GM12873 (cell line): Measurements from ENCODE around the gene KRTAP10-5.

ENCODE experiments used
- CTCF ChIP-seq: IDR thresholded peaks from 2 replicates; pipeline ENCODE4 v1.5.1; 2012; ENCODE audit warnings: low read depth, mild to moderate bottlenecking, moderate library complexity, low read length, control low read depth; ENCODE audit not compliant: insufficient read depth; ENCODE audit errors: missing control alignments

KRTAP10-5 gene

GRCh38 chr21:44556879-44557278, 23.5 kb downstream of the KRTAP10-5 start:
- TF ChIP-seq CTCF: no peak

GRCh38 chr21:44555200-44555875, 25.1 kb downstream of the KRTAP10-5 start:
- no peak for TF ChIP-seq CTCF

GRCh38 chr21:44552681-44553080, 27.7 kb downstream of the KRTAP10-5 start:
- TF ChIP-seq CTCF: no peak

- no peak for TF ChIP-seq CTCF
These were observed 28.3 kb downstream of the KRTAP10-5 start for GRCh38 chr21:44552136-44552535.

GRCh38 chr21:44551340-44551961, 29.0 kb downstream of the KRTAP10-5 start, which contains the start of gene KRTAP10-2:
Gene KRTAP10-2 (minus strand): TSS chr21:44551505. CDS start chr21:44551458, 47 bp downstream.
- no peak for TF ChIP-seq CTCF

GRCh38 chr21:44550807-44551206, 29.6 kb downstream of the KRTAP10-5 start:
- TF ChIP-seq CTCF: no peak

GRCh38 chr21:44549525-44550211, 30.7 kb downstream of the KRTAP10-5 start:
- no peak for TF ChIP-seq CTCF
